ENCODE measurements around the gene HTT-AS.

DNA sequence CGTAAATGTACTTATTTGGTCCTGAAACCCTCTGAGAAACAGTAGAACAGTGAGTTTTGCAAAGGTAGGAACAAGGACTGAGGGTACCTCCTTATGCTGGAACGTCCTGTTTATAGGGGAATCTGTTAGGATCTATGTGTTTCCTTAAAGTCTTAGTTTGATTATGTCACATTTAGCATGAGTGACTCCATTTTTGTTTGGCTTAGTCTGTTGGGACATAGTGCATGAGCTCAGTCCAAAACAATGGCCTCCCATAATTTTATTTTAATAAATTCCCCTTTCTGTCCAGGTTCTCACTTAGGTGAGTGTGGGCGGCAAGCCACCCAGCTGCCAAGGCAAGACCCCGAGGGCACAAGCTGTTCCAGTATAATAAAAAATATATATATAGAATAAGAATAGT lies 27.7 kb downstream of the HTT-AS start:
- TF ChIP-seq TAF1 (IDR thresholded peaks at IDR 0.05; ENCODE audit: borderline replicate concordance, insufficient read depth, low read length), result no peak
- TF ChIP-seq, protein P1, sequence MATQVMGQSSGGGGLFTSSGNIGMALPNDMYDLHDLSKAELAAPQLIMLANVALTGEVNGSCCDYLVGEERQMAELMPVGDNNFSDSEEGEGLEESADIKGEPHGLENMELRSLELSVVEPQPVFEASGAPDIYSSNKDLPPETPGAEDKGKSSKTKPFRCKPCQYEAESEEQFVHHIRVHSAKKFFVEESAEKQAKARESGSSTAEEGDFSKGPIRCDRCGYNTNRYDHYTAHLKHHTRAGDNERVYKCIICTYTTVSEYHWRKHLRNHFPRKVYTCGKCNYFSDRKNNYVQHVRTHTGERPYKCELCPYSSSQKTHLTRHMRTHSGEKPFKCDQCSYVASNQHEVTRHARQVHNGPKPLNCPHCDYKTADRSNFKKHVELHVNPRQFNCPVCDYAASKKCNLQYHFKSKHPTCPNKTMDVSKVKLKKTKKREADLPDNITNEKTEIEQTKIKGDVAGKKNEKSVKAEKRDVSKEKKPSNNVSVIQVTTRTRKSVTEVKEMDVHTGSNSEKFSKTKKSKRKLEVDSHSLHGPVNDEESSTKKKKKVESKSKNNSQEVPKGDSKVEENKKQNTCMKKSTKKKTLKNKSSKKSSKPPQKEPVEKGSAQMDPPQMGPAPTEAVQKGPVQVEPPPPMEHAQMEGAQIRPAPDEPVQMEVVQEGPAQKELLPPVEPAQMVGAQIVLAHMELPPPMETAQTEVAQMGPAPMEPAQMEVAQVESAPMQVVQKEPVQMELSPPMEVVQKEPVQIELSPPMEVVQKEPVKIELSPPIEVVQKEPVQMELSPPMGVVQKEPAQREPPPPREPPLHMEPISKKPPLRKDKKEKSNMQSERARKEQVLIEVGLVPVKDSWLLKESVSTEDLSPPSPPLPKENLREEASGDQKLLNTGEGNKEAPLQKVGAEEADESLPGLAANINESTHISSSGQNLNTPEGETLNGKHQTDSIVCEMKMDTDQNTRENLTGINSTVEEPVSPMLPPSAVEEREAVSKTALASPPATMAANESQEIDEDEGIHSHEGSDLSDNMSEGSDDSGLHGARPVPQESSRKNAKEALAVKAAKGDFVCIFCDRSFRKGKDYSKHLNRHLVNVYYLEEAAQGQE (IDR thresholded peaks at IDR 0.05; ENCODE audit: insufficient read depth in 1 of 2, low read depth in 2 of 2, low read length in 2 of 2), result no peak
- TF ChIP-seq POLR2AphosphoS5 (IDR thresholded peaks at IDR 0.05; ENCODE audit: low read depth, low read length), result no peak
- no peak for TF ChIP-seq SIN3A (IDR thresholded peaks at IDR 0.05; ENCODE audit: borderline replicate concordance, insufficient read depth, low read length)
- TF ChIP-seq FOXP2 (optimal IDR thresholded peaks at IDR 0.05; ENCODE audit: borderline replicate concordance, extremely low read depth, extremely low read length, insufficient read depth), result no peak

All from PFSK-1 (cell line).